ENCODE measurements around the gene KMT5B. TPM values are rescaled to one million over a fixed set of nuclear protein-coding genes. Genes with fewer than 3 reads are reported as not detected.

Gene KMT5B
- total RNA-seq, 1 experiment from 2014 or later: 16.5 TPM

GRCh38 chr11:68224606-68225005, 11.5 kb upstream of the KMT5B start:
- in situ Hi-C loops (cut with HindIII; ENCODE audit: low pct_unique_long_range_greater_than_20kb, low sequenced_read_pairs): no loop called here

GRCh38 chr11:68223275-68223674, 10.2 kb upstream of the KMT5B start:
- in situ Hi-C loops (cut with HindIII; ENCODE audit: low pct_unique_long_range_greater_than_20kb, low sequenced_read_pairs): no loop called here
- no peak for DNase-seq (ENCODE audit: low read depth, low spot score)

More at GRCh38 chr11:68224606-68225005, 11.5 kb upstream of the KMT5B start:
- no peak for DNase-seq (ENCODE audit: low read depth, low spot score)

- DNase-seq (ENCODE audit: low read depth, low spot score): no peak
- in situ Hi-C loops (cut with HindIII; ENCODE audit: low pct_unique_long_range_greater_than_20kb, low sequenced_read_pairs): no loop called here
Observed at GRCh38 chr11:68221406-68221805, 8.3 kb upstream of the KMT5B start.

GRCh38 chr11:68216171-68216938, 3.3 kb upstream of the KMT5B start:
- no peak for DNase-seq (ENCODE audit: low read depth, low spot score)
- in situ Hi-C loops (cut with HindIII; ENCODE audit: low pct_unique_long_range_greater_than_20kb, low sequenced_read_pairs): no loop called here

GRCh38 chr11:68215524-68216170, 2.6 kb upstream of the KMT5B start:
- no peak for DNase-seq (ENCODE audit: low read depth, low spot score)
- in situ Hi-C loops (cut with HindIII; ENCODE audit: low pct_unique_long_range_greater_than_20kb, low sequenced_read_pairs): no loop called here

- in situ Hi-C loops (cut with HindIII; ENCODE audit: low pct_unique_long_range_greater_than_20kb, low sequenced_read_pairs): no loop called here
- no peak for DNase-seq (ENCODE audit: low read depth, low spot score)
Observed at GRCh38 chr11:68215087-68215445, 2.0 kb upstream of the KMT5B start.

GRCh38 chr11:68214173-68215086, 1.3 kb upstream of the KMT5B start:
- in situ Hi-C loops (cut with HindIII; ENCODE audit: low pct_unique_long_range_greater_than_20kb, low sequenced_read_pairs): no loop called here
- DNase-seq (ENCODE audit: low read depth, low spot score): no peak

- in situ Hi-C loops (cut with HindIII; ENCODE audit: low pct_unique_long_range_greater_than_20kb, low sequenced_read_pairs): no loop called here
- DNase-seq (ENCODE audit: low read depth, low spot score): peak; percentile 78
Observed at GRCh38 chr11:68213555-68214172, 568 bp upstream of the KMT5B start.

- DNase-seq (ENCODE audit: low read depth, low spot score): peak; percentile 68
- in situ Hi-C loops (cut with HindIII; ENCODE audit: low pct_unique_long_range_greater_than_20kb, low sequenced_read_pairs): no loop called here
Observed at GRCh38 chr11:68212421-68213134, 518 bp downstream of the KMT5B start.

- no peak for DNase-seq (ENCODE audit: low read depth, low spot score)
- in situ Hi-C loops (cut with HindIII; ENCODE audit: low pct_unique_long_range_greater_than_20kb, low sequenced_read_pairs): no loop called here
Observed at GRCh38 chr11:68211546-68211945, 1.6 kb downstream of the KMT5B start.

- in situ Hi-C loops (cut with HindIII; ENCODE audit: low pct_unique_long_range_greater_than_20kb, low sequenced_read_pairs): no loop called here
- DNase-seq (ENCODE audit: low read depth, low spot score): peak; percentile 72
Observed at GRCh38 chr11:68206211-68206610, 6.9 kb downstream of the KMT5B start.

- no peak for DNase-seq (ENCODE audit: low read depth, low spot score)
- in situ Hi-C loops (cut with HindIII; ENCODE audit: low pct_unique_long_range_greater_than_20kb, low sequenced_read_pairs): no loop called here
Observed at GRCh38 chr11:68204402-68204801, 8.7 kb downstream of the KMT5B start.

GRCh38 chr11:68202165-68202564, 10.9 kb downstream of the KMT5B start:
- in situ Hi-C loops (cut with HindIII; ENCODE audit: low pct_unique_long_range_greater_than_20kb, low sequenced_read_pairs): no loop called here
- DNase-seq (ENCODE audit: low read depth, low spot score): no peak

GRCh38 chr11:68201492-68201891, 11.6 kb downstream of the KMT5B start:
- in situ Hi-C loops (cut with HindIII; ENCODE audit: low pct_unique_long_range_greater_than_20kb, low sequenced_read_pairs): no loop called here

GRCh38 chr11:68200639-68201038, 12.5 kb downstream of the KMT5B start:
- in situ Hi-C loops (cut with HindIII; ENCODE audit: low pct_unique_long_range_greater_than_20kb, low sequenced_read_pairs): no loop called here
- no peak for DNase-seq (ENCODE audit: low read depth, low spot score)

More at GRCh38 chr11:68201492-68201891, 11.6 kb downstream of the KMT5B start:
- DNase-seq (ENCODE audit: low read depth, low spot score): no peak

GRCh38 chr11:68199295-68199987, 13.7 kb downstream of the KMT5B start:
- in situ Hi-C loops (cut with HindIII; ENCODE audit: low pct_unique_long_range_greater_than_20kb, low sequenced_read_pairs): no loop called here
- DNase-seq (ENCODE audit: low read depth, low spot score): no peak

GRCh38 chr11:68196219-68196618, 16.9 kb downstream of the KMT5B start:
- in situ Hi-C loops (cut with HindIII; ENCODE audit: low pct_unique_long_range_greater_than_20kb, low sequenced_read_pairs): no loop called here
- no peak for DNase-seq (ENCODE audit: low read depth, low spot score)

Measured in SK-MEL-5 (cell line).